SU-DHL-6 (cell line): ENCODE data around the gene CYP11A1.

Experiments used
- EZH2phosphoT487 ChIP-seq: fragments of 200-600 bp; sonication (generic), shearing (Covaris generic); conservative IDR thresholded peaks from 2 replicates; pipeline ENCODE4 v1.6.1; 2018; ENCODE audit warnings: mild to moderate bottlenecking, antibody characterized with exemption, low read length, moderate library complexity, mixed read lengths
- TF ChIP-seq, protein P1 (sequence below): fragments of 200-600 bp; sonication (generic); IDR thresholded peaks from one replicate; pipeline ENCODE4 v1.5.1; 2017; ENCODE audit warnings: antibody characterized with exemption, mild to moderate bottlenecking, low read length, moderate library complexity; ENCODE audit not compliant: insufficient read depth, poor library complexity, severe bottlenecking

DNA sequence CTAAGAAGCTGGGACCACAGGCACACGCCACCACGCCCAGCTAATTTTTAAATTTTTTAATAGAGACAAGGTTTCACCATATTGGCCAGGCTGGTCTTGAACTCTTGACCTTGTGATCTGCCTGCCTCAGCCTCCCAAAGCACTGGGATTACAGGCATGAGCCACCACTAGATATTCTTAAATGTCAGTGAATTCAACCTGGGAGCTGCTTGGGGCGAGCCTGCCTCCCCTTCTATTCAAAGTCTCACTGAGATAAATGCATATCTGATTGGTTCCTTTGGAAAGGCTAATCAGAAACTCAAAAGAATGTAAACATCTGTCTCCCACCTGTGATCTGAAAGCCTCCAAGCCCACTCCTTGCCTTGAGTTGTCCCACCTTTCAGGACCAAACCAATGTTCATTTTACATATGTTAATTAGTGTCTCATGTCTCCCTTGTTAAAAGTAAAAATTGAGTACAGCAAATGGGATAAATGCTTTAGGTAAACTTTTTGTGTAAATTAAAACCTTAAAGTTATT lies 15.0 kb downstream of the CYP11A1 start:
- TF ChIP-seq, protein P1, sequence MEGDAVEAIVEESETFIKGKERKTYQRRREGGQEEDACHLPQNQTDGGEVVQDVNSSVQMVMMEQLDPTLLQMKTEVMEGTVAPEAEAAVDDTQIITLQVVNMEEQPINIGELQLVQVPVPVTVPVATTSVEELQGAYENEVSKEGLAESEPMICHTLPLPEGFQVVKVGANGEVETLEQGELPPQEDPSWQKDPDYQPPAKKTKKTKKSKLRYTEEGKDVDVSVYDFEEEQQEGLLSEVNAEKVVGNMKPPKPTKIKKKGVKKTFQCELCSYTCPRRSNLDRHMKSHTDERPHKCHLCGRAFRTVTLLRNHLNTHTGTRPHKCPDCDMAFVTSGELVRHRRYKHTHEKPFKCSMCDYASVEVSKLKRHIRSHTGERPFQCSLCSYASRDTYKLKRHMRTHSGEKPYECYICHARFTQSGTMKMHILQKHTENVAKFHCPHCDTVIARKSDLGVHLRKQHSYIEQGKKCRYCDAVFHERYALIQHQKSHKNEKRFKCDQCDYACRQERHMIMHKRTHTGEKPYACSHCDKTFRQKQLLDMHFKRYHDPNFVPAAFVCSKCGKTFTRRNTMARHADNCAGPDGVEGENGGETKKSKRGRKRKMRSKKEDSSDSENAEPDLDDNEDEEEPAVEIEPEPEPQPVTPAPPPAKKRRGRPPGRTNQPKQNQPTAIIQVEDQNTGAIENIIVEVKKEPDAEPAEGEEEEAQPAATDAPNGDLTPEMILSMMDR: no peak
- no peak for TF ChIP-seq EZH2phosphoT487
